GM12875 (cell line): Measurements from ENCODE around the gene TBC1D21.
"Not testable (repeated sequence)": the region's sequence is repeated elsewhere in the genome, so short reads cannot be mapped to it uniquely, and the experiment has no call there.

Experiments
- H3K4me3 ChIP-seq: one replicate; pipeline ENCODE4 v1.5.1; 2011; ENCODE audit warnings: low read depth, low read length, control low read depth
- TF ChIP-seq, protein P1 (sequence below): IDR thresholded peaks from 2 replicates; pipeline ENCODE4 v1.5.1; 2011; ENCODE audit warnings: low read depth, mild to moderate bottlenecking, control low read depth, inconsistent platforms, low read length, moderate library complexity, borderline replicate concordance; ENCODE audit not compliant: insufficient read depth

TBC1D21 gene

DNA sequence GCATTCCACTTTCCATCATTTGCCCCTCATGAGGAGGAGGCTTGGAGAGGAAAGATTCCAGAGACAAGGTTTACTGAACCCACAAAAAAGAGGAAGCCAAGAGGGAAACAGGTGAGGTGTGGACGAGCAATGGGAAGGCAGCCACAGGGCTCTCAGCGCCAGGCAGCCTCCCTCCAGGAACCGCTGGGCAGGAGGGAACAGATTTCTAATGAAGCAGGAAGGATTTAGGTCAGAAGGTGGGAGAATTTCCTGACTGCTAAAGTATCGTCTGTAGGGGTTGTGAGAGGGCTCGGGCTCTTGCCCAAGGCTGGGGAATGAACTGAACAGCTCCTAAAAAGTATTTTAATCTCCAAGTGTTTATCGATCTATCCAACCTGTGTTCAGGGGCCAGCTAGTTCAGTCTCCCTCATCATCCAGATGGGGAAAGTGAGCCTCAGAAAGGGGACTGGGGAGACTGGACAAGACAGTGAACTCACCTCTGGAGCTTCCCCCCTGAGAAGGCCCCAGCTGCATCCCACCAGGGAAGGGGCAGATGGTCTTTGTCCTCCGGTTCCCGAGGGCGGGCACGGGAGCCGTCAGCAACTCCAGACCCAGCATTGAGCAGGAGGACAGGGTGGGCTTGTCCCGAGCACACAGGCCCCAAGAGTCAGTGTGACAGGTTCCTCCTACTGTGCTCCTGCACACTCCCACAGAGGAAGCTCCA lies 63.4 kb downstream of the TBC1D21 start:
- H3K4me3 ChIP-seq = no peak overlapping the region
- TF ChIP-seq, protein P1, sequence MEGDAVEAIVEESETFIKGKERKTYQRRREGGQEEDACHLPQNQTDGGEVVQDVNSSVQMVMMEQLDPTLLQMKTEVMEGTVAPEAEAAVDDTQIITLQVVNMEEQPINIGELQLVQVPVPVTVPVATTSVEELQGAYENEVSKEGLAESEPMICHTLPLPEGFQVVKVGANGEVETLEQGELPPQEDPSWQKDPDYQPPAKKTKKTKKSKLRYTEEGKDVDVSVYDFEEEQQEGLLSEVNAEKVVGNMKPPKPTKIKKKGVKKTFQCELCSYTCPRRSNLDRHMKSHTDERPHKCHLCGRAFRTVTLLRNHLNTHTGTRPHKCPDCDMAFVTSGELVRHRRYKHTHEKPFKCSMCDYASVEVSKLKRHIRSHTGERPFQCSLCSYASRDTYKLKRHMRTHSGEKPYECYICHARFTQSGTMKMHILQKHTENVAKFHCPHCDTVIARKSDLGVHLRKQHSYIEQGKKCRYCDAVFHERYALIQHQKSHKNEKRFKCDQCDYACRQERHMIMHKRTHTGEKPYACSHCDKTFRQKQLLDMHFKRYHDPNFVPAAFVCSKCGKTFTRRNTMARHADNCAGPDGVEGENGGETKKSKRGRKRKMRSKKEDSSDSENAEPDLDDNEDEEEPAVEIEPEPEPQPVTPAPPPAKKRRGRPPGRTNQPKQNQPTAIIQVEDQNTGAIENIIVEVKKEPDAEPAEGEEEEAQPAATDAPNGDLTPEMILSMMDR = no peak

DNA sequence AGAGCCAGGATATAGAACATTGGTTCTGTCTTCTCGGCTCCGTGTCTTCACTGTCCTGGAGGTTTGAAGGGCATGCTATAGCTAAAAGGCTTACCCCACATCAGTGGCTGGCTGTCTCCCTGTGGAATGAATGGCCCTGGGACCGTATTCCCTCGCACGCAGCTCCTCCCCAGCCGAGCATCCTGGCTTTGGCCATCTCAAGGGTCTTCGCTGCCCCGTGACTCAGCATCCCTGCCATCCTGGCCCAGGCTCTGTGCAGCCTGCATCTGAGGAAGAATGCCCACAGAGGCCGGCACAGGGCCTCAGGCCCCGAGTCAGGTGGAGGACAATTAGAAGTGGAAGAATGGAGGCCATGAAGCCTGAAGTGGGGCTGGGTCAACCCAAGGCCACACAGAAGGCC lies 63.9 kb downstream of the TBC1D21 start:
- no peak overlapping the region for H3K4me3 ChIP-seq
- TF ChIP-seq, protein P1 = no peak

DNA sequence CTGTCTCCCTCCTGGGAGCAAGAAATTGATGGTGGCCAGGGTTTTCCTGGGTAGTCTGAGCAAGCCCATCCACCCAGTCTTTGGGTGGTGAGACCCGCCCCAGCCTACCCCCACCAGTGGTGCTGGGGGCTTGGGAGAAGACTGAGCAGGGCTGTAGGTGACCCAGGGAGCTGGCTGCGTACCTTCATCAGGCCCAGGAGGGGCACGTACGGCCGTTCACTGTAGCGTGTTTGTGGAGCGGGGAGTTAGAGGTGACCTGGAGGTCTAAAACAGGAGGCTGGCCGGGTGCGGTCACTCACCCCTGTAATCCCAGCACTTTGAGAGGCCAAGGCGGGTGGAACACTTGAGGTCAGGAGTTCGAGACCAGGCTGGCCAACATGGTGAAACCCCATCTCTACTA lies 64.4 kb downstream of the TBC1D21 start:
- H3K4me3 ChIP-seq = no peak overlapping the region
- TF ChIP-seq, protein P1 = no peak

DNA sequence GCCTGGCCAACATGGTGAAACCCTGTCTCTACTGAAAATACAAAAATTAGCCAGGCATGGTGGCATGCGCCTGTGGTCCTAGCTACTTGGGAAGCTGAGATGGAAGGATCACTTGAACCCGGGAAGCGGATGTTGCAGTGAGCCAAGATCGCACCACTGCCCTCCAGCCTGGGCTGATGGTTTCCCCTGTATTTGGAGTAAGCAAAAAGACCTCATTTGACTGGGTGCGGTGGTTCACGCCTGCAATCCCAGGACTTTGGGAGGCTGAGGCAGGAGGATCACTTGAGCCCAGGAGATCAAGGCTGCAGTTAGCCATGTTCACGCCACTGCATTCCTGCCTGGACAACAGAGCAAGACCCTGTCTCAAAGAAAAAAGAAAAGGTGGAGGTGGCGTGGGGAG lies 65.2 kb downstream of the TBC1D21 start:
- H3K4me3 ChIP-seq = not testable (repeated sequence)
